Nephron (organoid): ENCODE results near the gene LAMA3.

Experiments
- H3K27ac Mint-ChIP-seq, 3 experiments: 2 replicates each; pipeline ENCODE4 v1.8.0; 2020; ENCODE audit warnings: mixed read lengths in 3 of 3, mild to moderate bottlenecking in 2 of 3, moderate library complexity in 1 of 3
- H3K27me3 Mint-ChIP-seq: 2 replicates; pipeline ENCODE4 v1.8.0; 2021; ENCODE audit warnings: low read depth, mild to moderate bottlenecking, moderate library complexity, mixed read lengths
- H3K36me3 Mint-ChIP-seq: 2 replicates; pipeline ENCODE4 v1.8.0; 2020; ENCODE audit warnings: low read depth, mixed read lengths
- H3K4me1 Mint-ChIP-seq: 2 replicates; pipeline ENCODE4 v1.8.0; 2020; ENCODE audit warnings: mixed read lengths
- H3K4me3 Mint-ChIP-seq, 3 experiments: 2 replicates each; pipeline ENCODE4 v1.8.0; 2020; ENCODE audit warnings: mild to moderate bottlenecking in 3 of 3, mixed read lengths in 3 of 3, moderate library complexity in 2 of 3
- H3K9me3 Mint-ChIP-seq: 2 replicates; pipeline ENCODE4 v1.8.0; 2020; ENCODE audit warnings: mixed read lengths
- CTCF ChIP-seq, 3 experiments: fragments of 200-600 bp; sonication (generic); IDR thresholded peaks; one replicate each; pipeline ENCODE4 v1.5.0; 2021; ENCODE audit warnings: antibody characterized with exemption in 3 of 3; ENCODE audit not compliant: unreplicated experiment in 3 of 3

The LAMA3 gene

GRCh38 chr18:23650968-23651927 is 38.0 kb upstream of the LAMA3 start:
- Mint-ChIP-seq H3K4me3 (no peak overlapping the region), H3K9me3 (no peaks in the 10 kb centered on the region), H3K36me3 (no peaks in the 10 kb centered on the region), H3K27ac (peak overlapping the region in 1 of 3 experiments; percentile 29), H3K4me1 (peaks cover 4% of the 10 kb centered on the region), H3K27me3 (peaks cover 5% of the 10 kb centered on the region)
- TF ChIP-seq CTCF (IDR thresholded peaks at IDR 0.05; ENCODE audit: unreplicated experiment in 3 of 3): no peak

GRCh38 chr18:23652232-23652631 is 37.0 kb upstream of the LAMA3 start:
- Mint-ChIP-seq H3K4me1 (peaks cover 4% of the 10 kb centered on the region), H3K27me3 (peaks cover 7% of the 10 kb centered on the region), H3K27ac (no peak overlapping the region), H3K9me3 (no peaks in the 10 kb centered on the region), H3K36me3 (no peaks in the 10 kb centered on the region), H3K4me3 (no peak overlapping the region)
- TF ChIP-seq CTCF (IDR thresholded peaks at IDR 0.05; ENCODE audit: unreplicated experiment in 3 of 3): no peak

GRCh38 chr18:23658285-23658684 is 31.0 kb upstream of the LAMA3 start:
- H3K9me3 Mint-ChIP-seq: no peaks in the 10 kb centered on the region
- H3K36me3 Mint-ChIP-seq: no peaks in the 10 kb centered on the region
- TF ChIP-seq CTCF (IDR thresholded peaks at IDR 0.05; ENCODE audit: unreplicated experiment in 3 of 3): no peak
- H3K27me3 Mint-ChIP-seq: peaks cover 56% of the 10 kb centered on the region
- no peak overlapping the region for H3K4me3 Mint-ChIP-seq
- peaks cover 11% of the 10 kb centered on the region for H3K4me1 Mint-ChIP-seq
- H3K27ac Mint-ChIP-seq: no peak overlapping the region

GRCh38 chr18:23661735-23662308 is 27.4 kb upstream of the LAMA3 start:
- H3K27ac Mint-ChIP-seq: no peak overlapping the region
- no peaks in the 10 kb centered on the region for H3K36me3 Mint-ChIP-seq
- peaks cover 85% of the 10 kb centered on the region for H3K27me3 Mint-ChIP-seq
- peaks cover under 1% of the 10 kb centered on the region for H3K9me3 Mint-ChIP-seq
- TF ChIP-seq CTCF (IDR thresholded peaks at IDR 0.05; ENCODE audit: unreplicated experiment in 3 of 3): no peak
- H3K4me1 Mint-ChIP-seq: peaks cover 11% of the 10 kb centered on the region
- peak overlapping the region; percentile 60 to 76 (median 65) for H3K4me3 Mint-ChIP-seq

- H3K4me1 Mint-ChIP-seq: peaks cover 11% of the 10 kb centered on the region
- peak within 1 kb of the TSS; percentile 87 to 89 (median 88) for H3K4me3 Mint-ChIP-seq
- no peak for TF ChIP-seq CTCF (IDR thresholded peaks at IDR 0.05; ENCODE audit: unreplicated experiment in 3 of 3)
- no peak within 1 kb of the TSS for H3K27ac Mint-ChIP-seq
- peaks cover 86% of the 10 kb centered on the region for H3K27me3 Mint-ChIP-seq
- H3K9me3 Mint-ChIP-seq: peaks cover 2% of the 10 kb centered on the region
- H3K36me3 Mint-ChIP-seq: no peaks in the 10 kb centered on the region
Measured at GRCh38 chr18:23662309-23663263, 26.7 kb upstream of the LAMA3 start, which contains the start of gene ANKRD29. ANKRD29 (minus strand) TSS chr18:23662911; CDS start chr18:23662730, 181 bp downstream.
